GM23338 (cell line): ENCODE measurements around the gene HSPBP1. TPM values are rescaled to one million over a fixed set of nuclear protein-coding genes. Genes with fewer than 3 reads are reported as not detected.

Experiments
- ATAC-seq: fragments of 200-7000 bp; cut with Tn5 transposase; 3 replicates; pipeline ENCODE4 v1.9.1; 2020
- DNase-seq: peaks from one replicate; pipeline ENCODE4 v3.0.0-alpha.2; 2015; ENCODE audit warnings: low spot score
- H2AFZ ChIP-seq: fragments of 200-600 bp; sonication (generic); 2 replicates; pipeline ENCODE4 v1.8.0; 2016; ENCODE audit warnings: antibody characterized with exemption, mild to moderate bottlenecking, moderate library complexity
- H3F3A ChIP-seq: fragments of 200-600 bp; sonication (generic); replicated peaks from 2 replicates; pipeline ENCODE4 v1.8.0; 2017; ENCODE audit warnings: antibody characterized with exemption, mixed run types, low read depth
- H3K27ac ChIP-seq: fragments of 200-600 bp; sonication (generic); 2 replicates; pipeline ENCODE4 v1.6.1; 2016; ENCODE audit warnings: low read depth
- H3K27me3 ChIP-seq: fragments of 200-600 bp; sonication (generic); 2 replicates; pipeline ENCODE4 v1.8.0; 2016; ENCODE audit warnings: mild to moderate bottlenecking, mixed run types, moderate library complexity; ENCODE audit not compliant: insufficient read depth
- H3K36me3 ChIP-seq: fragments of 200-600 bp; sonication (generic); 2 replicates; pipeline ENCODE4 v1.8.0; 2016; ENCODE audit warnings: mild to moderate bottlenecking; ENCODE audit not compliant: insufficient read depth
- H3K4me1 ChIP-seq: fragments of 200-600 bp; sonication (generic); 2 replicates; pipeline ENCODE4 v1.8.0; 2016; ENCODE audit warnings: mild to moderate bottlenecking, moderate library complexity; ENCODE audit not compliant: insufficient read depth
- H3K4me2 ChIP-seq: fragments of 200-600 bp; sonication (generic); 2 replicates; pipeline ENCODE4 v1.7.1; 2017; ENCODE audit warnings: mixed run types
- H3K4me3 ChIP-seq: fragments of 200-600 bp; sonication (generic); 2 replicates; pipeline ENCODE4 v1.6.1; 2016; ENCODE audit warnings: mixed run types
- H3K79me2 ChIP-seq: fragments of 200-600 bp; sonication (generic); replicated peaks from 2 replicates; pipeline ENCODE4 v1.8.0; 2017; ENCODE audit warnings: mild to moderate bottlenecking; ENCODE audit not compliant: insufficient read depth
- H3K9me2 ChIP-seq: fragments of 200-600 bp; sonication (generic); 2 replicates; pipeline ENCODE4 v1.8.0; 2017; ENCODE audit not compliant: insufficient read depth
- H4K20me1 ChIP-seq: fragments of 200-600 bp; sonication (generic); replicated peaks from 2 replicates; pipeline ENCODE4 v1.8.0; 2017; ENCODE audit warnings: mild to moderate bottlenecking; ENCODE audit not compliant: insufficient read depth
- H3K27ac Mint-ChIP-seq: 2 replicates; pipeline ENCODE4 v1.8.0; 2020; ENCODE audit warnings: inconsistent platforms, mild to moderate bottlenecking, moderate library complexity, mixed read lengths
- H3K27me3 Mint-ChIP-seq: 3 replicates; pipeline ENCODE4 v1.8.0; 2022; ENCODE audit warnings: low read depth, mild to moderate bottlenecking, moderate library complexity, mixed read lengths, inconsistent platforms; ENCODE audit not compliant: insufficient read depth, poor library complexity
- H3K36me3 Mint-ChIP-seq: 3 replicates; pipeline ENCODE4 v1.8.0; 2021; ENCODE audit warnings: low read depth, mild to moderate bottlenecking, inconsistent platforms, moderate library complexity, mixed read lengths
- H3K4me1 Mint-ChIP-seq: 3 replicates; pipeline ENCODE4 v1.8.0; 2020; ENCODE audit warnings: mild to moderate bottlenecking, inconsistent platforms, mixed read lengths
- H3K4me3 Mint-ChIP-seq: 3 replicates; pipeline ENCODE4 v1.8.0; 2021; ENCODE audit warnings: moderate library complexity, mild to moderate bottlenecking, inconsistent platforms, mixed read lengths
- H3K9me3 Mint-ChIP-seq: 3 replicates; pipeline ENCODE4 v1.8.0; 2020; ENCODE audit warnings: moderate library complexity, mild to moderate bottlenecking, inconsistent platforms, mixed read lengths
- CREB1 ChIP-seq: fragments of 250-450 bp; sonication (Bioruptor Pico); IDR thresholded peaks from 2 replicates; pipeline ENCODE4 v1.5.0; 2020; ENCODE audit warnings: low read depth, mild to moderate bottlenecking, moderate library complexity
- EZH2 ChIP-seq: fragments of 200-600 bp; sonication (generic); IDR thresholded peaks from one replicate; pipeline ENCODE4 v1.8.0; 2017; ENCODE audit warnings: antibody characterized with exemption, mild to moderate bottlenecking, low read depth; ENCODE audit not compliant: unreplicated experiment
- EZH2phosphoT487 ChIP-seq: fragments of 200-600 bp; sonication (generic); IDR thresholded peaks from one replicate; pipeline ENCODE4 v1.8.1; 2018; ENCODE audit warnings: antibody characterized with exemption; ENCODE audit not compliant: unreplicated experiment
- NANOG ChIP-seq: IDR thresholded peaks from 2 replicates; pipeline ENCODE4 v1.6.1; 2016; ENCODE audit warnings: antibody characterized with exemption, borderline replicate concordance
- POLR2AphosphoS5 ChIP-seq: IDR thresholded peaks from 2 replicates; pipeline ENCODE4 v1.6.1; 2016; ENCODE audit warnings: antibody characterized with exemption, low read depth
- STAT1 ChIP-seq: IDR thresholded peaks from one replicate; pipeline ENCODE4 v1.6.1; 2016; ENCODE audit warnings: antibody characterized with exemption; ENCODE audit not compliant: unreplicated experiment
- ZNF114 ChIP-seq: fragments of 250-450 bp; sonication (Bioruptor Pico); IDR thresholded peaks from 2 replicates; pipeline ENCODE4 v1.5.0; 2020; ENCODE audit warnings: mild to moderate bottlenecking, moderate library complexity
- ZNF331 ChIP-seq: fragments of 250-450 bp; sonication (Bioruptor Pico); IDR thresholded peaks from 2 replicates; pipeline ENCODE4 v1.5.0; 2020; ENCODE audit warnings: low read depth, mild to moderate bottlenecking, moderate library complexity
- polyA plus RNA-seq: library from polyadenylated mRNA; unstranded; fragments of >200 nt; fragmentation: Nextera tagmentation; extraction: Ambion mirVana; gene quantifications from 2 replicates; pipeline ENCODE4 v1.2.1, GENCODE V29; 2016
- total RNA-seq: library from RNA; depleted of rRNA; stranded (reverse); fragments of >200 nt; shearing (Covaris generic); gene quantifications from 2 replicates; pipeline ENCODE4 v1.2.3, GENCODE V29; 2014
- TF ChIP-seq, protein P1 (sequence below): fragments of 250-450 bp; sonication (Bioruptor Pico); IDR thresholded peaks from 2 replicates; pipeline ENCODE4 v1.5.0; 2020; ENCODE audit warnings: mild to moderate bottlenecking, moderate library complexity
- TF ChIP-seq, protein P2 (sequence below), 2 experiments: fragments of 200-600 bp in 1 of 2; sonication (generic) in 1 of 2; conservative IDR thresholded peaks; 2 replicates each; pipeline versions ENCODE4 v1.5.1 to v1.6.1; 2016 to 2017; ENCODE audit warnings: antibody characterized with exemption in 2 of 2, low read depth in 2 of 2, mild to moderate bottlenecking in 2 of 2, moderate library complexity in 1 of 2

HSPBP1 gene
- total and polyA plus RNA-seq, 2 experiments from 2014 or later: 83.6 to 91.1 TPM

DNA sequence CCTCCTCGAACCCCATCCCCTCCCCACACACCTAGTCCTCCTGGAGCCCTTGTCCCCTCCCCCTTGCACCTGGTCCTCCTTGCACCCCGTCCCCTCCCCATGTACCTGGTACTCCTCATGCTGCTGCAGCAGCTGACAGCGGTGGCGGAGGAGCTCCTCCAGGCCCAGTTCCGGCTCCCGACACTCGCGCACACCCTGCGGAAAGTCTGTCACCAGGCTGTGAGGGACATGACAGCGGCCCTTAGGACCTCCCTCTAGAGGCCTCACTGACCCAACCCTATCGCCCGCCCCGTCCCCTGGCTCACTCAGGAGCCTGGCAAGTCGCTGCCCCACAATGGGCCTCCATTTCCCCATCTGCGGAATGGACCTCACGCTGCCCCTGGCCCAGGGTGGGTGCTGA is 14.7 kb downstream of the HSPBP1 start:
- H3K9me3 Mint-ChIP-seq: peaks cover 11% of the 10 kb centered on the region
- Histone ChIP-seq H3K4me3 (no peak overlapping the region), H3K27me3 (no peaks in the 10 kb centered on the region), H3K4me1 (peaks cover 4% of the 10 kb centered on the region), H3F3A (peaks cover 16% of the 10 kb centered on the region), H3K4me2 (no peak overlapping the region), H3K27ac (no peak overlapping the region), H3K9me2 (0 out of 2 replicates have a peak, but pooled peaks cover 4% of the 10 kb centered on the region), H3K79me2 (0 out of 2 replicates have a peak, but pooled peaks cover 4% of the 10 kb centered on the region), H2AFZ (no peak overlapping the region), H4K20me1 (no peaks in the 10 kb centered on the region; the same call in 1 of the 2 replicates), H3K36me3 (no peaks in the 10 kb centered on the region)
- TF ChIP-seq ZNF114 (CRISPR knock-in tag): no peak
- no peak for TF ChIP-seq ZNF331 (CRISPR knock-in tag)
- no peak for TF ChIP-seq EZH2
- TF ChIP-seq POLR2AphosphoS5: no peak
- no peak for TF ChIP-seq STAT1
- TF ChIP-seq EZH2phosphoT487: no peak
- no peak for TF ChIP-seq NANOG
- TF ChIP-seq, protein P1, sequence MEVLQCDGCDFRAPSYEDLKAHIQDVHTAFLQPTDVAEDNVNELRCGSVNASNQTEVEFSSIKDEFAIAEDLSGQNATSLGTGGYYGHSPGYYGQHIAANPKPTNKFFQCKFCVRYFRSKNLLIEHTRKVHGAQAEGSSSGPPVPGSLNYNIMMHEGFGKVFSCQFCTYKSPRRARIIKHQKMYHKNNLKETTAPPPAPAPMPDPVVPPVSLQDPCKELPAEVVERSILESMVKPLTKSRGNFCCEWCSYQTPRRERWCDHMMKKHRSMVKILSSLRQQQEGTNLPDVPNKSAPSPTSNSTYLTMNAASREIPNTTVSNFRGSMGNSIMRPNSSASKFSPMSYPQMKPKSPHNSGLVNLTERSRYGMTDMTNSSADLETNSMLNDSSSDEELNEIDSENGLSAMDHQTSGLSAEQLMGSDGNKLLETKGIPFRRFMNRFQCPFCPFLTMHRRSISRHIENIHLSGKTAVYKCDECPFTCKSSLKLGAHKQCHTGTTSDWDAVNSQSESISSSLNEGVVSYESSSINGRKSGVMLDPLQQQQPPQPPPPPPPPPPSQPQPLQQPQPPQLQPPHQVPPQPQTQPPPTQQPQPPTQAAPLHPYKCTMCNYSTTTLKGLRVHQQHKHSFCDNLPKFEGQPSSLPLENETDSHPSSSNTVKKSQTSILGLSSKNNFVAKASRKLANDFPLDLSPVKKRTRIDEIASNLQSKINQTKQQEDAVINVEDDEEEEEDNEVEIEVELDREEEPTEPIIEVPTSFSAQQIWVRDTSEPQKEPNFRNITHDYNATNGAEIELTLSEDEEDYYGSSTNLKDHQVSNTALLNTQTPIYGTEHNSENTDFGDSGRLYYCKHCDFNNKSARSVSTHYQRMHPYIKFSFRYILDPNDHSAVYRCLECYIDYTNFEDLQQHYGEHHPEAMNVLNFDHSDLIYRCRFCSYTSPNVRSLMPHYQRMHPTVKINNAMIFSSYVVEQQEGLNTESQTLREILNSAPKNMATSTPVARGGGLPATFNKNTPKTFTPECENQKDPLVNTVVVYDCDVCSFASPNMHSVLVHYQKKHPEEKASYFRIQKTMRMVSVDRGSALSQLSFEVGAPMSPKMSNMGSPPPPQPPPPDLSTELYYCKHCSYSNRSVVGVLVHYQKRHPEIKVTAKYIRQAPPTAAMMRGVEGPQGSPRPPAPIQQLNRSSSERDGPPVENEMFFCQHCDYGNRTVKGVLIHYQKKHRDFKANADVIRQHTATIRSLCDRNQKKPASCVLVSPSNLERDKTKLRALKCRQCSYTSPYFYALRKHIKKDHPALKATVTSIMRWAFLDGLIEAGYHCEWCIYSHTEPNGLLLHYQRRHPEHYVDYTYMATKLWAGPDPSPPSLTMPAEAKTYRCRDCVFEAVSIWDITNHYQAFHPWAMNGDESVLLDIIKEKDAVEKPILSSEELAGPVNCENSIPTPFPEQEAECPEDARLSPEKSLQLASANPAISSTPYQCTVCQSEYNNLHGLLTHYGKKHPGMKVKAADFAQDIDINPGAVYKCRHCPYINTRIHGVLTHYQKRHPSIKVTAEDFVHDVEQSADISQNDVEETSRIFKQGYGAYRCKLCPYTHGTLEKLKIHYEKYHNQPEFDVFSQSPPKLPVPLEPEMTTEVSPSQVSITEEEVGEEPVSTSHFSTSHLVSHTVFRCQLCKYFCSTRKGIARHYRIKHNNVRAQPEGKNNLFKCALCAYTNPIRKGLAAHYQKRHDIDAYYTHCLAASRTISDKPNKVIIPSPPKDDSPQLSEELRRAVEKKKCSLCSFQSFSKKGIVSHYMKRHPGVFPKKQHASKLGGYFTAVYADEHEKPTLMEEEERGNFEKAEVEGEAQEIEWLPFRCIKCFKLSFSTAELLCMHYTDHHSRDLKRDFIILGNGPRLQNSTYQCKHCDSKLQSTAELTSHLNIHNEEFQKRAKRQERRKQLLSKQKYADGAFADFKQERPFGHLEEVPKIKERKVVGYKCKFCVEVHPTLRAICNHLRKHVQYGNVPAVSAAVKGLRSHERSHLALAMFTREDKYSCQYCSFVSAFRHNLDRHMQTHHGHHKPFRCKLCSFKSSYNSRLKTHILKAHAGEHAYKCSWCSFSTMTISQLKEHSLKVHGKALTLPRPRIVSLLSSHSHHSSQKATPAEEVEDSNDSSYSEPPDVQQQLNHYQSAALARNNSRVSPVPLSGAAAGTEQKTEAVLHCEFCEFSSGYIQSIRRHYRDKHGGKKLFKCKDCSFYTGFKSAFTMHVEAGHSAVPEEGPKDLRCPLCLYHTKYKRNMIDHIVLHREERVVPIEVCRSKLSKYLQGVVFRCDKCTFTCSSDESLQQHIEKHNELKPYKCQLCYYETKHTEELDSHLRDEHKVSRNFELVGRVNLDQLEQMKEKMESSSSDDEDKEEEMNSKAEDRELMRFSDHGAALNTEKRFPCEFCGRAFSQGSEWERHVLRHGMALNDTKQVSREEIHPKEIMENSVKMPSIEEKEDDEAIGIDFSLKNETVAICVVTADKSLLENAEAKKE (CRISPR knock-in tag): no peak
- TF ChIP-seq, protein P2, sequence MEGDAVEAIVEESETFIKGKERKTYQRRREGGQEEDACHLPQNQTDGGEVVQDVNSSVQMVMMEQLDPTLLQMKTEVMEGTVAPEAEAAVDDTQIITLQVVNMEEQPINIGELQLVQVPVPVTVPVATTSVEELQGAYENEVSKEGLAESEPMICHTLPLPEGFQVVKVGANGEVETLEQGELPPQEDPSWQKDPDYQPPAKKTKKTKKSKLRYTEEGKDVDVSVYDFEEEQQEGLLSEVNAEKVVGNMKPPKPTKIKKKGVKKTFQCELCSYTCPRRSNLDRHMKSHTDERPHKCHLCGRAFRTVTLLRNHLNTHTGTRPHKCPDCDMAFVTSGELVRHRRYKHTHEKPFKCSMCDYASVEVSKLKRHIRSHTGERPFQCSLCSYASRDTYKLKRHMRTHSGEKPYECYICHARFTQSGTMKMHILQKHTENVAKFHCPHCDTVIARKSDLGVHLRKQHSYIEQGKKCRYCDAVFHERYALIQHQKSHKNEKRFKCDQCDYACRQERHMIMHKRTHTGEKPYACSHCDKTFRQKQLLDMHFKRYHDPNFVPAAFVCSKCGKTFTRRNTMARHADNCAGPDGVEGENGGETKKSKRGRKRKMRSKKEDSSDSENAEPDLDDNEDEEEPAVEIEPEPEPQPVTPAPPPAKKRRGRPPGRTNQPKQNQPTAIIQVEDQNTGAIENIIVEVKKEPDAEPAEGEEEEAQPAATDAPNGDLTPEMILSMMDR (conservative IDR thresholded peaks at IDR 0.05; ENCODE audit: low read depth in 2 of 2): no peak
- no peak for TF ChIP-seq CREB1 (CRISPR knock-in tag)
- peaks cover 15% of the 10 kb centered on the region for H3K36me3 Mint-ChIP-seq
- H3K27ac Mint-ChIP-seq: no peak overlapping the region
- peaks cover 10% of the 10 kb centered on the region for H3K4me1 Mint-ChIP-seq
- no peak for ATAC-seq
- no peak for DNase-seq
- H3K4me3 Mint-ChIP-seq: no peak overlapping the region
- H3K27me3 Mint-ChIP-seq: no peaks in the 10 kb centered on the region
